ENCODE data around the gene ALDH1A3.

DNA sequence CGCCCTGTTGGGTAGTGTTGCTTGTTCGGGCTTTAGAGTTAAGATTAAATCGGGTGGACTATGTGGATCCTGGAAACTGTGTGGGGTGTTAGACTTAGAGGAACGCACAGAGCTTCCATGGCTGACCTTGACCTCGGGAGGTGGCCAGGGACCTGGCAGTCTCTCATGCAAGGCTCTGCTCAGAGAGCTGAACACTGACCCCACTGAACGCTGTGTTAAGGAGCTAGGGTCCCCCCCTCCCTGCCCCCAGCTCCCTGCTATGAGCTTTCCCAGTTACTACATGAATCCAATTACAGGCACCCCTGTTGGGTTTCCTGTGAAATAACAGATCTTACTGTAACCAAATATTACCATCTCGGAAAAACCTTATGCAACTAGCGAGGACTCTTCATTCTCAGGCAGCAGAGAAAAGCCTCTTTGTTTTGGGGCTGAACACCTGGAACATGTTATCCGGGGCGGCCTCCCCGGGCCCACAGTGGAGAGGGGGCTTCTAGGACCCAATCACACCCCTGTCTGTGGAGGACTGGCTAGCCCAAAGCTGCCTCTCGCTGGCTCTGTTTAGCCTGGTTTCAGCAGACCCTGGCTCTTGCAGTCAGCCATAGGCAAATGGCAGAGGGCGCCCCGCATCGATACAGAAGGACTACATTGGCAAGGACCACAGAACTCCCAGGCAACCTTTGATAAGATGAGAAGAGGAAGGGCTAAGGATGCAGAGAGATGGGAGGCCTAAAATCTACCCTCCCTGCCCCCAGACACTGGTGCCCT, 25.8 kb upstream of the ALDH1A3 start:
- TF ChIP-seq, protein P1, sequence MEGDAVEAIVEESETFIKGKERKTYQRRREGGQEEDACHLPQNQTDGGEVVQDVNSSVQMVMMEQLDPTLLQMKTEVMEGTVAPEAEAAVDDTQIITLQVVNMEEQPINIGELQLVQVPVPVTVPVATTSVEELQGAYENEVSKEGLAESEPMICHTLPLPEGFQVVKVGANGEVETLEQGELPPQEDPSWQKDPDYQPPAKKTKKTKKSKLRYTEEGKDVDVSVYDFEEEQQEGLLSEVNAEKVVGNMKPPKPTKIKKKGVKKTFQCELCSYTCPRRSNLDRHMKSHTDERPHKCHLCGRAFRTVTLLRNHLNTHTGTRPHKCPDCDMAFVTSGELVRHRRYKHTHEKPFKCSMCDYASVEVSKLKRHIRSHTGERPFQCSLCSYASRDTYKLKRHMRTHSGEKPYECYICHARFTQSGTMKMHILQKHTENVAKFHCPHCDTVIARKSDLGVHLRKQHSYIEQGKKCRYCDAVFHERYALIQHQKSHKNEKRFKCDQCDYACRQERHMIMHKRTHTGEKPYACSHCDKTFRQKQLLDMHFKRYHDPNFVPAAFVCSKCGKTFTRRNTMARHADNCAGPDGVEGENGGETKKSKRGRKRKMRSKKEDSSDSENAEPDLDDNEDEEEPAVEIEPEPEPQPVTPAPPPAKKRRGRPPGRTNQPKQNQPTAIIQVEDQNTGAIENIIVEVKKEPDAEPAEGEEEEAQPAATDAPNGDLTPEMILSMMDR (IDR thresholded peaks at IDR 0.05) = no peak
- TF ChIP-seq POLR2A (IDR thresholded peaks at IDR 0.05) = no peak

Data from thyroid gland (tissue), 4 donors.